ENCODE results near the gene GOLGA2.

Gene GOLGA2

DNA sequence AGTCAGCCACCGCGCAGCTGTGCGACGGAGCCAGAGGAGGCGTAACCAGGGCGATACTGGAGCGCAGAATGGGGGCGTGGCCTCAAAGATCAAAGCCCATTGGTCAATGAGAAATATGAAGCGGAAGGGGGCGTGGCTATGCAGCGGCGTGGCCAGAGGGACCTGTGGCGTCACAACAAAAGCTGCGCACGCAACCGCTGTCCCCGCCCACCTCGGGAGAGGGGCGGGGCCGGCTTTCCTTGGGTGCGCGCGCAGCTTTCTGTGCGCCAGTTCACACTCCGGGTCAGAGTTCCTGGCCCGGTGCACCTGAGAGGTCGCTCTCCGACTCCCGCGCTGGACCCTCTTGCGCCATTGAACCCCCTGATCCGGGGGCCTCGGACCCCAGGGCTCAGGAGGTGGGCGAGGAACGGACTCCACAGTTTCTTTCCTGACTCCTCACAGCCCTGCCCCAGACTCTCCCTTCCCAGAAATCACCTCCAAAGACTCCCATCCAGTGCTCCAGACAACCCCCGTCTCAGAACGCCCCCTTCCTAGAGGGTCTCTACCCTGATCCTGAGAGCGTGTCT is 284 bp upstream of the GOLGA2 start, which contains the start of gene SWI5:
Gene SWI5, plus strand, starts transcription at position 269 of the 566 bp plus-strand sequence.
- ATAC-seq: peak; percentile 96
- no peak for TF ChIP-seq CSDC2 (CRISPR knock-in tag; IDR thresholded peaks at IDR 0.05)
- TF ChIP-seq ZFP30 (CRISPR knock-in tag; IDR thresholded peaks at IDR 0.05): no peak
- no peak for TF ChIP-seq ZC3H10 (CRISPR knock-in tag; IDR thresholded peaks at IDR 0.05)
- no peak for TF ChIP-seq OSR1 (CRISPR knock-in tag; IDR thresholded peaks at IDR 0.05)
- TF ChIP-seq, protein P1, sequence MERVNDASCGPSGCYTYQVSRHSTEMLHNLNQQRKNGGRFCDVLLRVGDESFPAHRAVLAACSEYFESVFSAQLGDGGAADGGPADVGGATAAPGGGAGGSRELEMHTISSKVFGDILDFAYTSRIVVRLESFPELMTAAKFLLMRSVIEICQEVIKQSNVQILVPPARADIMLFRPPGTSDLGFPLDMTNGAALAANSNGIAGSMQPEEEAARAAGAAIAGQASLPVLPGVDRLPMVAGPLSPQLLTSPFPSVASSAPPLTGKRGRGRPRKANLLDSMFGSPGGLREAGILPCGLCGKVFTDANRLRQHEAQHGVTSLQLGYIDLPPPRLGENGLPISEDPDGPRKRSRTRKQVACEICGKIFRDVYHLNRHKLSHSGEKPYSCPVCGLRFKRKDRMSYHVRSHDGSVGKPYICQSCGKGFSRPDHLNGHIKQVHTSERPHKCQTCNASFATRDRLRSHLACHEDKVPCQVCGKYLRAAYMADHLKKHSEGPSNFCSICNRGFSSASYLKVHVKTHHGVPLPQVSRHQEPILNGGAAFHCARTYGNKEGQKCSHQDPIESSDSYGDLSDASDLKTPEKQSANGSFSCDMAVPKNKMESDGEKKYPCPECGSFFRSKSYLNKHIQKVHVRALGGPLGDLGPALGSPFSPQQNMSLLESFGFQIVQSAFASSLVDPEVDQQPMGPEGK (CRISPR knock-in tag; IDR thresholded peaks at IDR 0.05; ENCODE audit: borderline replicate concordance): no peak
- TF ChIP-seq, protein P2, sequence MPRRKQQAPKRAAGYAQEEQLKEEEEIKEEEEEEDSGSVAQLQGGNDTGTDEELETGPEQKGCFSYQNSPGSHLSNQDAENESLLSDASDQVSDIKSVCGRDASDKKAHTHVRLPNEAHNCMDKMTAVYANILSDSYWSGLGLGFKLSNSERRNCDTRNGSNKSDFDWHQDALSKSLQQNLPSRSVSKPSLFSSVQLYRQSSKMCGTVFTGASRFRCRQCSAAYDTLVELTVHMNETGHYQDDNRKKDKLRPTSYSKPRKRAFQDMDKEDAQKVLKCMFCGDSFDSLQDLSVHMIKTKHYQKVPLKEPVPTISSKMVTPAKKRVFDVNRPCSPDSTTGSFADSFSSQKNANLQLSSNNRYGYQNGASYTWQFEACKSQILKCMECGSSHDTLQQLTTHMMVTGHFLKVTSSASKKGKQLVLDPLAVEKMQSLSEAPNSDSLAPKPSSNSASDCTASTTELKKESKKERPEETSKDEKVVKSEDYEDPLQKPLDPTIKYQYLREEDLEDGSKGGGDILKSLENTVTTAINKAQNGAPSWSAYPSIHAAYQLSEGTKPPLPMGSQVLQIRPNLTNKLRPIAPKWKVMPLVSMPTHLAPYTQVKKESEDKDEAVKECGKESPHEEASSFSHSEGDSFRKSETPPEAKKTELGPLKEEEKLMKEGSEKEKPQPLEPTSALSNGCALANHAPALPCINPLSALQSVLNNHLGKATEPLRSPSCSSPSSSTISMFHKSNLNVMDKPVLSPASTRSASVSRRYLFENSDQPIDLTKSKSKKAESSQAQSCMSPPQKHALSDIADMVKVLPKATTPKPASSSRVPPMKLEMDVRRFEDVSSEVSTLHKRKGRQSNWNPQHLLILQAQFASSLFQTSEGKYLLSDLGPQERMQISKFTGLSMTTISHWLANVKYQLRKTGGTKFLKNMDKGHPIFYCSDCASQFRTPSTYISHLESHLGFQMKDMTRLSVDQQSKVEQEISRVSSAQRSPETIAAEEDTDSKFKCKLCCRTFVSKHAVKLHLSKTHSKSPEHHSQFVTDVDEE (CRISPR knock-in tag; IDR thresholded peaks at IDR 0.05): no peak
- TF ChIP-seq SNAI2 (CRISPR knock-in tag; IDR thresholded peaks at IDR 0.05): no peak
- TF ChIP-seq GLIS3 (CRISPR knock-in tag; IDR thresholded peaks at IDR 0.05): no peak
- no peak for TF ChIP-seq ZNF8 (CRISPR knock-in tag; IDR thresholded peaks at IDR 0.05)
- no peak for TF ChIP-seq TCF4 (CRISPR knock-in tag; IDR thresholded peaks at IDR 0.05; ENCODE audit: borderline replicate concordance)
- TF ChIP-seq RARB (CRISPR knock-in tag; IDR thresholded peaks at IDR 0.05): no peak
- no peak for TF ChIP-seq ZFP3 (CRISPR knock-in tag; IDR thresholded peaks at IDR 0.05)
- TF ChIP-seq, protein P3, sequence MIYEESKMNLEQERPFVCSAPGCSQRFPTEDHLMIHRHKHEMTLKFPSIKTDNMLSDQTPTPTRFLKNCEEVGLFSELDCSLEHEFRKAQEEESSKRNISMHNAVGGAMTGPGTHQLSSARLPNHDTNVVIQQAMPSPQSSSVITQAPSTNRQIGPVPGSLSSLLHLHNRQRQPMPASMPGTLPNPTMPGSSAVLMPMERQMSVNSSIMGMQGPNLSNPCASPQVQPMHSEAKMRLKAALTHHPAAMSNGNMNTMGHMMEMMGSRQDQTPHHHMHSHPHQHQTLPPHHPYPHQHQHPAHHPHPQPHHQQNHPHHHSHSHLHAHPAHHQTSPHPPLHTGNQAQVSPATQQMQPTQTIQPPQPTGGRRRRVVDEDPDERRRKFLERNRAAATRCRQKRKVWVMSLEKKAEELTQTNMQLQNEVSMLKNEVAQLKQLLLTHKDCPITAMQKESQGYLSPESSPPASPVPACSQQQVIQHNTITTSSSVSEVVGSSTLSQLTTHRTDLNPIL (CRISPR knock-in tag; IDR thresholded peaks at IDR 0.05; ENCODE audit: low read depth): no peak
- no peak for TF ChIP-seq ARNTL (CRISPR knock-in tag; IDR thresholded peaks at IDR 0.05; ENCODE audit: borderline replicate concordance, low read depth)
- TF ChIP-seq, protein P4, sequence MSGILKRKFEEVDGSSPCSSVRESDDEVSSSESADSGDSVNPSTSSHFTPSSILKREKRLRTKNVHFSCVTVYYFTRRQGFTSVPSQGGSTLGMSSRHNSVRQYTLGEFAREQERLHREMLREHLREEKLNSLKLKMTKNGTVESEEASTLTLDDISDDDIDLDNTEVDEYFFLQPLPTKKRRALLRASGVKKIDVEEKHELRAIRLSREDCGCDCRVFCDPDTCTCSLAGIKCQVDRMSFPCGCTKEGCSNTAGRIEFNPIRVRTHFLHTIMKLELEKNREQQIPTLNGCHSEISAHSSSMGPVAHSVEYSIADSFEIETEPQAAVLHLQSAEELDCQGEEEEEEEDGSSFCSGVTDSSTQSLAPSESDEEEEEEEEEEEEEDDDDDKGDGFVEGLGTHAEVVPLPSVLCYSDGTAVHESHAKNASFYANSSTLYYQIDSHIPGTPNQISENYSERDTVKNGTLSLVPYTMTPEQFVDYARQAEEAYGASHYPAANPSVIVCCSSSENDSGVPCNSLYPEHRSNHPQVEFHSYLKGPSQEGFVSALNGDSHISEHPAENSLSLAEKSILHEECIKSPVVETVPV (CRISPR knock-in tag; IDR thresholded peaks at IDR 0.05): no peak

DNA sequence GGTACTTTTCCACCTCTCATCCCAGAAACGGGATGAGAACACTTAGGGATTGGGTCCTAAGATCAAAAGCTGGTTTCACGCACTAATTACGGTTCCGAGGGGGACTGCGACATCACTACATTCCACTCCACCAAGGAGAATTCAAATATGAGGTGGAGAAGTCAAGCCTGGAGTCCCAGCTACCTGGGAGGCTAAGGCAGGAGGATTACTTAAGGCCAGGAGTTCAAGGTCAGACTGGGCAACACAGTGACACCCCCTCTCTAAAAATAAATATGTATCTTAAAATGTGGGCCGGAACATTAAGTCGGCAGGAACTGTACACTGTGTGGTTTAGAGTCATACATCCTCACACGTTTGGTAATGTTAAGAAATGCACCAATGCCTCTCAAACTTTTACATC is 1.6 kb downstream of the GOLGA2 start:
- TF ChIP-seq ARNTL (CRISPR knock-in tag; IDR thresholded peaks at IDR 0.05; ENCODE audit: borderline replicate concordance, low read depth): no peak
- no peak for TF ChIP-seq ZFP3 (CRISPR knock-in tag; IDR thresholded peaks at IDR 0.05)
- no peak for TF ChIP-seq ZFP30 (CRISPR knock-in tag; IDR thresholded peaks at IDR 0.05)
- TF ChIP-seq ZNF565 (CRISPR knock-in tag; conservative IDR thresholded peaks at IDR 0.05; ENCODE audit: low read depth): no peak
- no peak for ATAC-seq

DNA sequence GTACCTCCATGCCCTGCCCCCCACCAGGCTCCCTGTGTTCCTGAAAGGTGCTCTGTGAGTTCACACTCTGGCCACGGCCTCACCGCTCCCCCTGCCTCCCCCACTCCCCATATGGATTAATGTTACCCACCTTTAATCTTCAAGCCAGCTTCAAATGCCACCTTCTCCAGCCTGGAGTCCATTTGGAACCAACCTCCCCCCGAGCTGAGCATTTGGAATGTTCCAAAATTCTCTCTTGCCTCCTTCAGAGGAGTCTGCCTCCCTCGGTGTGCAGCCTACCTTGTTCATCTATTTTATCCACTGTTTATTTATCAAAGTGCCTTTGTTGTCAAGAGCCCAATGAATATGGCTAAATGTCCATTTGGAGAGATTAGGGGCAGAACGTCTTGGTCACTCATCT is 4.3 kb downstream of the GOLGA2 start:
- TF ChIP-seq RARB (CRISPR knock-in tag; IDR thresholded peaks at IDR 0.05): no peak
- no peak for TF ChIP-seq TCF4 (CRISPR knock-in tag; IDR thresholded peaks at IDR 0.05; ENCODE audit: borderline replicate concordance)
- TF ChIP-seq BACH2 (CRISPR knock-in tag; IDR thresholded peaks at IDR 0.05; ENCODE audit: borderline replicate concordance): no peak
- TF ChIP-seq ZFP3 (CRISPR knock-in tag; IDR thresholded peaks at IDR 0.05): no peak
- TF ChIP-seq, protein P4 (CRISPR knock-in tag; IDR thresholded peaks at IDR 0.05): no peak
- no peak for TF ChIP-seq TOX (CRISPR knock-in tag; IDR thresholded peaks at IDR 0.05; ENCODE audit: borderline replicate concordance)
- TF ChIP-seq, protein P5, sequence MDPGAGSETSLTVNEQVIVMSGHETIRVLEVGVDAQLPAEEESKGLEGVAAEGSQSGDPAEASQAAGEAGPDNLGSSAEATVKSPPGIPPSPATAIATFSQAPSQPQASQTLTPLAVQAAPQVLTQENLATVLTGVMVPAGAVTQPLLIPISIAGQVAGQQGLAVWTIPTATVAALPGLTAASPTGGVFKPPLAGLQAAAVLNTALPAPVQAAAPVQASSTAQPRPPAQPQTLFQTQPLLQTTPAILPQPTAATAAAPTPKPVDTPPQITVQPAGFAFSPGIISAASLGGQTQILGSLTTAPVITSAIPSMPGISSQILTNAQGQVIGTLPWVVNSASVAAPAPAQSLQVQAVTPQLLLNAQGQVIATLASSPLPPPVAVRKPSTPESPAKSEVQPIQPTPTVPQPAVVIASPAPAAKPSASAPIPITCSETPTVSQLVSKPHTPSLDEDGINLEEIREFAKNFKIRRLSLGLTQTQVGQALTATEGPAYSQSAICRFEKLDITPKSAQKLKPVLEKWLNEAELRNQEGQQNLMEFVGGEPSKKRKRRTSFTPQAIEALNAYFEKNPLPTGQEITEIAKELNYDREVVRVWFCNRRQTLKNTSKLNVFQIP (CRISPR knock-in tag; IDR thresholded peaks at IDR 0.05; ENCODE audit: borderline replicate concordance, low read depth): no peak
- TF ChIP-seq GLIS3 (CRISPR knock-in tag; IDR thresholded peaks at IDR 0.05): no peak
- TF ChIP-seq, protein P2 (CRISPR knock-in tag; IDR thresholded peaks at IDR 0.05): no peak
- TF ChIP-seq ESRRG (CRISPR knock-in tag; IDR thresholded peaks at IDR 0.05): no peak
- TF ChIP-seq, protein P1 (CRISPR knock-in tag; IDR thresholded peaks at IDR 0.05; ENCODE audit: borderline replicate concordance): no peak
- no peak for TF ChIP-seq OSR1 (CRISPR knock-in tag; IDR thresholded peaks at IDR 0.05)
- ATAC-seq: no peak
